ENCODE measurements around the gene CDHR1. TPM values are rescaled to one million over a fixed set of nuclear protein-coding genes. Genes with fewer than 3 reads are reported as not detected.

CDHR1 gene
- total RNA-seq, 1 experiment from 2014 or later: not detected

- Mint-ChIP-seq H3K27me3 (ENCODE audit: insufficient read depth, unreplicated experiment) (peaks cover 7% of the 10 kb centered on the region), H3K36me3 (ENCODE audit: insufficient read depth, unreplicated experiment) (no peaks in the 10 kb centered on the region), H3K9me3 (ENCODE audit: unreplicated experiment) (no peaks in the 10 kb centered on the region), H3K27ac (ENCODE audit: low read depth, unreplicated experiment) (no peak overlapping the region), H3K4me1 (ENCODE audit: insufficient read depth, unreplicated experiment) (peaks cover 4% of the 10 kb centered on the region), H3K4me3 (ENCODE audit: unreplicated experiment) (no peak overlapping the region)
- DNase-seq (ENCODE audit: unreplicated experiment): no peak
- no TSS peak for BruUV-seq (replicated peaks)
- CTCF ChIA-PET: no interaction called here
- no peak for TF ChIP-seq CTCF (IDR thresholded peaks at IDR 0.05; ENCODE audit: unreplicated experiment)
- intact Hi-C loops (cut with micrococcal nuclease): no loop called here
- POLR2A ChIA-PET: no interaction called here
Observed at GRCh38 chr10:84234479-84234878, 40.1 kb downstream of the CDHR1 start.

GRCh38 chr10:84235096-84235495, 40.8 kb downstream of the CDHR1 start:
- H3K36me3 Mint-ChIP-seq (ENCODE audit: insufficient read depth, unreplicated experiment): no peaks in the 10 kb centered on the region
- no TSS peak for BruUV-seq (replicated peaks)
- POLR2A ChIA-PET: no interaction called here
- intact Hi-C loops (cut with micrococcal nuclease): no loop called here
- CTCF ChIA-PET: interaction anchor here (0.7 kb wide), 1 partner anchor 370 kb away, joined by 3 read pairs; no protein-coding TSS in a partner anchor
- H3K27ac Mint-ChIP-seq (ENCODE audit: low read depth, unreplicated experiment): no peak overlapping the region
- DNase-seq (ENCODE audit: unreplicated experiment): no peak
- H3K4me1 Mint-ChIP-seq (ENCODE audit: insufficient read depth, unreplicated experiment): peaks cover 4% of the 10 kb centered on the region
- H3K4me3 Mint-ChIP-seq (ENCODE audit: unreplicated experiment): no peak overlapping the region
- peaks cover 13% of the 10 kb centered on the region for H3K27me3 Mint-ChIP-seq (ENCODE audit: insufficient read depth, unreplicated experiment)
- H3K9me3 Mint-ChIP-seq (ENCODE audit: unreplicated experiment): no peaks in the 10 kb centered on the region
- TF ChIP-seq CTCF (IDR thresholded peaks at IDR 0.05; ENCODE audit: unreplicated experiment): no peak

- Mint-ChIP-seq H3K4me3 (ENCODE audit: unreplicated experiment) (no peak overlapping the region), H3K27ac (ENCODE audit: low read depth, unreplicated experiment) (no peak overlapping the region), H3K9me3 (ENCODE audit: unreplicated experiment) (no peaks in the 10 kb centered on the region), H3K27me3 (ENCODE audit: insufficient read depth, unreplicated experiment) (peaks cover 17% of the 10 kb centered on the region), H3K4me1 (ENCODE audit: insufficient read depth, unreplicated experiment) (no peaks in the 10 kb centered on the region), H3K36me3 (ENCODE audit: insufficient read depth, unreplicated experiment) (no peaks in the 10 kb centered on the region)
- no peak for TF ChIP-seq CTCF (IDR thresholded peaks at IDR 0.05; ENCODE audit: unreplicated experiment)
- no peak for DNase-seq (ENCODE audit: unreplicated experiment)
- no TSS peak for BruUV-seq (replicated peaks)
- ChIA-PET POLR2A (interaction anchor here (0.6 kb wide), 1 partner anchor 73 kb away, joined by 3 read pairs; no protein-coding TSS in a partner anchor), CTCF (interaction anchor here (0.6 to 0.9 kb wide), 4 partner anchors 22 to 194 kb away, joined by 3 to 4 read pairs (median 4); no protein-coding TSS in a partner anchor)
- intact Hi-C loops (cut with micrococcal nuclease): no loop called here
Observed at GRCh38 chr10:84236807-84237198, 42.5 kb downstream of the CDHR1 start.

- Mint-ChIP-seq H3K9me3 (ENCODE audit: unreplicated experiment) (no peaks in the 10 kb centered on the region), H3K4me1 (ENCODE audit: insufficient read depth, unreplicated experiment) (no peaks in the 10 kb centered on the region), H3K4me3 (ENCODE audit: unreplicated experiment) (no peak overlapping the region), H3K36me3 (ENCODE audit: insufficient read depth, unreplicated experiment) (no peaks in the 10 kb centered on the region), H3K27me3 (ENCODE audit: insufficient read depth, unreplicated experiment) (peaks cover 17% of the 10 kb centered on the region), H3K27ac (ENCODE audit: low read depth, unreplicated experiment) (no peak overlapping the region)
- ChIA-PET POLR2A (no interaction called here), CTCF (interaction anchor here (0.7 to 0.9 kb wide), 3 partner anchors 23 to 193 kb away, joined by 3 to 4 read pairs (median 4); no protein-coding TSS in a partner anchor)
- no peak for DNase-seq (ENCODE audit: unreplicated experiment)
- TF ChIP-seq CTCF (IDR thresholded peaks at IDR 0.05; ENCODE audit: unreplicated experiment): no peak
- BruUV-seq (replicated peaks): no TSS peak
- intact Hi-C loops (cut with micrococcal nuclease): no loop called here
Observed at GRCh38 chr10:84237199-84238051, 43.1 kb downstream of the CDHR1 start.

All from MCF 10A (cell line).